SH-SY5Y (cell line): Measurements from ENCODE around the gene NIM1K.

Experiments used
- GATA2 ChIP-seq: IDR thresholded peaks from 2 replicates; pipeline ENCODE4 v1.6.1; 2011; ENCODE audit warnings: mild to moderate bottlenecking, low read depth, low read length
- GATA3 ChIP-seq: IDR thresholded peaks from 2 replicates; pipeline ENCODE4 v1.6.1; 2011; ENCODE audit warnings: low read depth, mild to moderate bottlenecking, low read length, moderate library complexity

- no peak for TF ChIP-seq GATA2
- no peak for TF ChIP-seq GATA3
These were observed 117.1 kb downstream of the NIM1K start for GRCh38 chr5:43309122-43309521.
